Uterus (tissue), 4 donors: Measurements from ENCODE around the gene USF2. TPM values are rescaled to one million over a fixed set of nuclear protein-coding genes. Genes with fewer than 3 reads are reported as not detected.

Experiments used
- DNase-seq, 2 donors: peaks; one replicate each; pipeline ENCODE4 v3.0.0-alpha.2; 2019 to 2020
- H3K27ac ChIP-seq, 2 donors: fragments of 200-600 bp; sonication (generic); 1 replicate in 1 of 2; 2 replicates in 1 of 2; pipeline ENCODE4 v1.5.1; 2016 to 2018
- H3K27me3 ChIP-seq, 2 donors: fragments of 200-600 bp; sonication (generic); one replicate each; pipeline ENCODE4 v1.5.1; 2018 to 2019; ENCODE audit warnings: control low read depth in 1 of 2
- H3K36me3 ChIP-seq, 2 donors: fragments of 200-600 bp; sonication (generic); one replicate each; pipeline ENCODE4 v1.5.1; 2019; ENCODE audit warnings: control low read depth in 1 of 2
- H3K4me1 ChIP-seq, 2 donors: fragments of 200-600 bp; sonication (generic); one replicate each; pipeline ENCODE4 v1.5.1; 2018 to 2019; ENCODE audit warnings: control low read depth in 1 of 2
- H3K4me3 ChIP-seq, 2 donors: fragments of 200-600 bp; sonication (generic); 1 replicate in 1 of 2; 2 replicates in 1 of 2; pipeline ENCODE4 v1.5.1; 2018 to 2019; ENCODE audit warnings: mild to moderate bottlenecking in 1 of 2
- H3K9me3 ChIP-seq, 2 donors: fragments of 200-600 bp; sonication (generic); one replicate each; pipeline ENCODE4 v1.5.1; 2019; ENCODE audit warnings: control low read depth in 1 of 2
- POLR2A ChIP-seq, 2 donors: fragments of 450-650 bp; IDR thresholded peaks; one replicate each; pipeline ENCODE4 v1.6.1; 2016; ENCODE audit warnings: antibody characterized with exemption in 2 of 2, mild to moderate bottlenecking in 1 of 2, moderate library complexity in 1 of 2
- intact Hi-C: fragments of 100-400 bp; cut with DNase I; formaldehyde crosslinking; loops from one replicate; pipeline ENCODE4 v1.15.1; 2023; ENCODE audit warnings: low total_unique reads
- total RNA-seq, 4 donors: library from RNA; depleted of rRNA in 3 of 4; stranded (reverse); fragments of >200 nt in 3 of 4; gene quantifications; one replicate each; pipeline versions ENCODE4 v1.1.0 to v1.2.4, GENCODE V29; 2014 to 2023
- TF ChIP-seq, protein P1 (sequence below), 4 experiments: fragments of 200-600 bp in 2 of 4; fragments of 450-650 bp in 2 of 4; sonication (generic) in 2 of 4; IDR thresholded peaks; one replicate each; pipeline ENCODE4 v1.5.1; 2016 to 2019; ENCODE audit warnings: antibody characterized with exemption in 4 of 4, mild to moderate bottlenecking in 2 of 4, moderate library complexity in 1 of 4
- donor health status: DM: yes; HTN: yes; CAD: no.

The USF2 gene
- total RNA-seq, 4 donors from 2014 or later = 48.8 to 155 (median 87.5) TPM

DNA sequence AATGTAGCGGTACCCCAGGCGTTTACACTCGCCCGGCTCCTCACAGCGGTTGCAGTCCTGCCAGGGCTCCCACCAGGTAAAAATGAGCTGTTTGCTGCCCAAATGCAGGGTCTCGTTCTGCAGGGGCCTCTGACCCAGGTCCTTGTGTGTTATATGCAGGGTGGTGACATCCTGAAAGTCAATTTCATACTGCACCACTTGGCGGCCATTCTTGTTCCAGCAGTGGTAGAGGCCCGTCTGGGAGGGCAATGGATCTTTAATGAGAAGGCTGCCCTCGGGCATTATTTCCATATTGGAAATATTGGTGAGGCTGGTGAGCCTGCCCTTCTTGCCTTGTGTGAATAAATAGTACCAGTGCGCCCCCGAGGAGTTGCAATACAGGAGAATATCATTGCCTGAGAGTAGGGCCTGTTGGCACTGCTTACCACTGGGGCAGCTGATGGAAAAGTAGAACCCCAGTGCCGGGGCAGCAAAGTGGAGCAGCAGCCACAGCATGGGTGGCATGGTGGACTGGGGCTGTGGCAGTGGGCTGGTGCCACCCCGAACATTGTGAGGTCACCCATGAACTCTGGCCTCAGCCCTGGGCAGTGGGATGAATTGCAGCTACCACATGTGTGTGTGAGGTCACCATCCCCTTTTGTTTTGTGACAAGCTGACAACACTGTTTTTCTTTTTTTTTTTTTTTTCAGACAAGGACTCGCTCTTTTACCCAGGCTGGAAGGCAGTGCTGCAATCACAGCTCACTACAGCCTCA lies 40.4 kb upstream of the USF2 start, which contains the start of gene FAM187B:
FAM187B (minus strand) TSS at position 563 of the 754 bp plus-strand sequence; CDS start at position 504, 59 bp downstream.
- H3K36me3 ChIP-seq = no peaks in the 10 kb centered on the region
- H3K4me3 ChIP-seq = no peak within 1 kb of the TSS
- H3K4me1 ChIP-seq = no peaks in the 10 kb centered on the region
- intact Hi-C loops = no loop called here
- H3K27ac ChIP-seq = no peak within 1 kb of the TSS
- TF ChIP-seq POLR2A (IDR thresholded peaks at IDR 0.05) = no peak
- TF ChIP-seq, protein P1, sequence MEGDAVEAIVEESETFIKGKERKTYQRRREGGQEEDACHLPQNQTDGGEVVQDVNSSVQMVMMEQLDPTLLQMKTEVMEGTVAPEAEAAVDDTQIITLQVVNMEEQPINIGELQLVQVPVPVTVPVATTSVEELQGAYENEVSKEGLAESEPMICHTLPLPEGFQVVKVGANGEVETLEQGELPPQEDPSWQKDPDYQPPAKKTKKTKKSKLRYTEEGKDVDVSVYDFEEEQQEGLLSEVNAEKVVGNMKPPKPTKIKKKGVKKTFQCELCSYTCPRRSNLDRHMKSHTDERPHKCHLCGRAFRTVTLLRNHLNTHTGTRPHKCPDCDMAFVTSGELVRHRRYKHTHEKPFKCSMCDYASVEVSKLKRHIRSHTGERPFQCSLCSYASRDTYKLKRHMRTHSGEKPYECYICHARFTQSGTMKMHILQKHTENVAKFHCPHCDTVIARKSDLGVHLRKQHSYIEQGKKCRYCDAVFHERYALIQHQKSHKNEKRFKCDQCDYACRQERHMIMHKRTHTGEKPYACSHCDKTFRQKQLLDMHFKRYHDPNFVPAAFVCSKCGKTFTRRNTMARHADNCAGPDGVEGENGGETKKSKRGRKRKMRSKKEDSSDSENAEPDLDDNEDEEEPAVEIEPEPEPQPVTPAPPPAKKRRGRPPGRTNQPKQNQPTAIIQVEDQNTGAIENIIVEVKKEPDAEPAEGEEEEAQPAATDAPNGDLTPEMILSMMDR (IDR thresholded peaks at IDR 0.05) = no peak
- H3K9me3 ChIP-seq = no peaks in the 10 kb centered on the region
- H3K27me3 ChIP-seq = no peaks in the 10 kb centered on the region
- DNase-seq = no peak

DNA sequence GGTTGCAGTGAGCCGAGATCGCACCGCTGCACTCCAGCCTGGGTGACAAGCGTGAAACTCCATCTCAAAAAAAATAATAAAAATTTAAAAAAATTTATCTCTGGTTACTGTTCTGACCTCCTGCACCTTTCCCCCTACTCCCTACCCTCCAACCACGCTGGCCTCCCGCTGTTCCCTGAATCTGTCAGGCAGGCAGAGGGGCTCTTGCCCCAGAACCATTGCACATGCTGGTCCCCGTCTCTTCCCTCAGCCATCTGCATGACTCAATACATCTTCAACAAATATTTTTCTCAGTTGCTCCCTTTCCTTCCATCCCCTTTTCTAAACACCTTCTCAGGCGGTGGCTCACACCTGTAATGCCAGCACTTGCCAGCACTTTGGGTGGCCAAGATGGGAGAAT lies 39.2 kb upstream of the USF2 start:
- Histone ChIP-seq H3K27me3 (no peaks in the 10 kb centered on the region), H3K4me3 (no peak overlapping the region), H3K9me3 (no peaks in the 10 kb centered on the region), H3K27ac (no peak overlapping the region), H3K4me1 (no peaks in the 10 kb centered on the region), H3K36me3 (no peaks in the 10 kb centered on the region)
- intact Hi-C loops = no loop called here
- TF ChIP-seq, protein P1 (IDR thresholded peaks at IDR 0.05) = no peak
- no peak for TF ChIP-seq POLR2A (IDR thresholded peaks at IDR 0.05)
- no peak for DNase-seq

- no peaks in the 10 kb centered on the region for H3K9me3 ChIP-seq
- intact Hi-C loops = no loop called here
- H3K36me3 ChIP-seq = no peaks in the 10 kb centered on the region
- H3K27ac ChIP-seq = no peak overlapping the region
- TF ChIP-seq, protein P1 (IDR thresholded peaks at IDR 0.05) = no peak
- no peak for TF ChIP-seq POLR2A (IDR thresholded peaks at IDR 0.05)
- no peaks in the 10 kb centered on the region for H3K27me3 ChIP-seq
- H3K4me1 ChIP-seq = no peaks in the 10 kb centered on the region
- H3K4me3 ChIP-seq = no peak overlapping the region
- no peak for DNase-seq
These were observed 36.7 kb upstream of the USF2 start for GRCh38 chr19:35231956-35232645.

DNA sequence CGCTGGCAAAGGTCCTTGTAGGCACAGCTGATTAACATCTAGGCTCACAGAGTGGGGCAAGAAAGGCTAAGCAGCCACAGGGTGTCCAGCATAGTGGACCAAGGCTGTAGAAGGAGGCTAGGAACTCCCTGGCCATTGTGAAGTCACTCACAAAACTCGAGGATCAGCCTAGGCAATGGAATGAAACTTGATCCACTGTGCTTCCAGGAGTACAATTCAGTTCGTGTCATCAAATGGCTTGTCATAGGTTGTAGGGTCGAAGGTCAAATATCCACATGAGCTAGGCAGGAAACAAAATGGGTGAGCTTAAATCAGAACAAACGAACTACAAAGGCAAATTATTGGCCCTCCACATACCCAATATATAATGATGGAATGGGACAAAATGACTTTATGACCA lies 35.9 kb upstream of the USF2 start:
- no peaks in the 10 kb centered on the region for H3K36me3 ChIP-seq
- intact Hi-C loops = no loop called here
- DNase-seq = no peak
- H3K27me3 ChIP-seq = no peaks in the 10 kb centered on the region
- H3K4me1 ChIP-seq = no peaks in the 10 kb centered on the region
- no peak for TF ChIP-seq POLR2A (IDR thresholded peaks at IDR 0.05)
- TF ChIP-seq, protein P1 (IDR thresholded peaks at IDR 0.05) = no peak
- no peaks in the 10 kb centered on the region for H3K9me3 ChIP-seq
- H3K27ac ChIP-seq = no peak overlapping the region
- H3K4me3 ChIP-seq = no peak overlapping the region
